Mucosa of descending colon (tissue), 3 donors: ENCODE measurements around the gene NOP53. TPM values are rescaled to one million over a fixed set of nuclear protein-coding genes. Genes with fewer than 3 reads are reported as not detected.
"Not testable (repeated sequence)": the region's sequence is repeated elsewhere in the genome, so short reads cannot be mapped to it uniquely, and the experiment has no call there.

Experiments used
- ATAC-seq: fragments of 200-7000 bp; cut with Tn5 transposase; one replicate; pipeline ENCODE4 v1.9.1; 2020; ENCODE audit warnings: mild to moderate bottlenecking, moderate library complexity
- DNase-seq, 3 donors: peaks; one replicate each; pipeline ENCODE4 v3.0.0-alpha.2; 2020
- H3K36me3 ChIP-seq: fragments of 200-600 bp; one replicate; pipeline ENCODE4 v1.8.0; 2021; ENCODE audit warnings: low read depth, mild to moderate bottlenecking
- H3K4me1 ChIP-seq: fragments of 200-600 bp; one replicate; pipeline ENCODE4 v1.8.0; 2021; ENCODE audit warnings: low read depth, mild to moderate bottlenecking
- H3K4me3 ChIP-seq: fragments of 200-600 bp; one replicate; pipeline ENCODE4 v1.8.0; 2021; ENCODE audit warnings: mild to moderate bottlenecking
- H3K9me3 ChIP-seq: fragments of 200-600 bp; one replicate; pipeline ENCODE4 v1.8.0; 2021; ENCODE audit warnings: mild to moderate bottlenecking
- CTCF ChIP-seq: fragments of 200-600 bp; IDR thresholded peaks from one replicate; pipeline ENCODE4 v1.8.0; 2022; ENCODE audit warnings: antibody characterized with exemption, mild to moderate bottlenecking
- intact Hi-C, 2 donors: fragments of 100-400 bp; cut with DNase I in 1 of 2; cut with micrococcal nuclease in 1 of 2; formaldehyde crosslinking; loops; one replicate each; pipeline versions ENCODE4 v1.11.0 to v1.11.1; 2022; cut with DNase I, micrococcal nuclease
- total RNA-seq, 3 donors: library from RNA; stranded (reverse); fragmentation: NEBNext Ultra II Directional in 2 of 3; extraction: Animal tissue kit (Norgen Biotek cat#: 25700) in 2 of 3; gene quantifications; one replicate each; pipeline versions ENCODE4 v1.2.1 to v1.2.4, GENCODE V29; 2021 to 2023
- donor health status: DM: no; HTN: no; CAD: no; lungs with moderate emphysema.
- donor health status: DM: no; HTN: no; CAD: no.
- donor health status: DM: no; HTN: yes; CAD: no.

NOP53 gene
- total RNA-seq, 3 donors from 2014 or later, result 237 to 391 (median 284) TPM

- TF ChIP-seq CTCF, result no peak
- no peak overlapping the region for H3K4me3 ChIP-seq
- ATAC-seq (peak; percentile 41), DNase-seq (peak in 1 of 3 donors; percentile 68)
- no peaks in the 10 kb centered on the region for H3K36me3 ChIP-seq
- intact Hi-C loops, result no loop called here
- peaks cover under 1% of the 10 kb centered on the region for H3K4me1 ChIP-seq
- no peaks in the 10 kb centered on the region for H3K9me3 ChIP-seq
Observed at GRCh38 chr19:47723581-47723940, 21.8 kb upstream of the NOP53 start.

GRCh38 chr19:47725759-47726401, 19.5 kb upstream of the NOP53 start:
- Histone ChIP-seq H3K4me1 (peaks cover 13% of the 10 kb centered on the region), H3K4me3 (no peak overlapping the region), H3K36me3 (no peaks in the 10 kb centered on the region), H3K9me3 (no peaks in the 10 kb centered on the region)
- intact Hi-C loops, result no loop called here
- no peak for TF ChIP-seq CTCF
- DNase-seq, result no peak
- ATAC-seq, result no peak

GRCh38 chr19:47726467-47726866, 18.9 kb upstream of the NOP53 start:
- Histone ChIP-seq H3K4me3 (no peak overlapping the region), H3K9me3 (no peaks in the 10 kb centered on the region), H3K4me1 (peaks cover 13% of the 10 kb centered on the region), H3K36me3 (no peaks in the 10 kb centered on the region)
- intact Hi-C loops, result no loop called here
- TF ChIP-seq CTCF, result no peak
- ATAC-seq (no peak), DNase-seq (no peak)

- peaks cover 13% of the 10 kb centered on the region for H3K4me1 ChIP-seq
Observed at GRCh38 chr19:47728295-47728694, 17.1 kb upstream of the NOP53 start.

GRCh38 chr19:47729468-47729798, 15.9 kb upstream of the NOP53 start:
- no peaks in the 10 kb centered on the region for H3K9me3 ChIP-seq
- peaks cover 13% of the 10 kb centered on the region for H3K4me1 ChIP-seq
- no peaks in the 10 kb centered on the region for H3K36me3 ChIP-seq
- TF ChIP-seq CTCF, result no peak
- ATAC-seq (peak; percentile 74), DNase-seq (peak in 2 of 3 donors; percentile 49 to 58)
- intact Hi-C loops, result no loop called here
- no peak overlapping the region for H3K4me3 ChIP-seq

More at GRCh38 chr19:47728295-47728694, 17.1 kb upstream of the NOP53 start:
- intact Hi-C loops, H3K4me3 ChIP-seq, DNase-seq, ATAC-seq, H3K36me3 ChIP-seq, H3K9me3 ChIP-seq: not testable (repeated sequence)

- TF ChIP-seq CTCF, result no peak
- ATAC-seq (peak; percentile 89), DNase-seq (peak; percentile 44 to 75 (median 60))
- Histone ChIP-seq H3K4me1 (peaks cover 13% of the 10 kb centered on the region), H3K4me3 (no peak overlapping the region), H3K9me3 (no peaks in the 10 kb centered on the region), H3K36me3 (no peaks in the 10 kb centered on the region)
- intact Hi-C loops, result no loop called here
Observed at GRCh38 chr19:47729799-47730520, 15.4 kb upstream of the NOP53 start.
